ENCODE measurements around the gene MBOAT1. TPM values are rescaled to one million over a fixed set of nuclear protein-coding genes. Genes with fewer than 3 reads are reported as not detected.
A peak's percentile ranks its signal among the peaks of the same experiment; 100 is the strongest.
"Not testable (repeated sequence)": the region's sequence is repeated elsewhere in the genome, so short reads cannot be mapped to it uniquely, and the experiment has no call there.

MBOAT1 gene
- total RNA-seq, 2 experiments from 2014 or later: 13.4 to 14.0 TPM

DNA sequence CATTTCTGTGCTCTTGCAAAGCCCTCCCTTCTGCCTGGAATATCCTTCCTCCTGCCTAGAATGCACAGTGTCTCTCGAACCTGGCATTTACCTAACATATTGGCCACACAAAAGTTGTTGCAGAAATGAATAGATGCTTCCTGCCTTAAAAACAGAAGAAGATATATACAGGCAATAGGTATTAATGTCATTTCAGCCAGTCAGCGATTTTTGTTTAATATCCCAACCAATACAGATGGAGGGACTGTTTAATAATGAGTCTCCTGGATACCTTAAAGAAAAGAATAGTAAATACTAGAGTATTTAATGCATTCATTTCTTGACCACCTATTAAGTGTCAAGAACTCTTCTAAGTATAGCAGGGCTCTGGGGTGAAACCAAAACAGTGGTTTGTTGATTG, 70.3 kb downstream of the MBOAT1 start:
- Mint-ChIP-seq H3K9me3 (peaks cover 6% of the 10 kb centered on the region), H3K4me1 (ENCODE audit: low read depth) (no peaks in the 10 kb centered on the region), H3K27me3 (no peaks in the 10 kb centered on the region), H3K36me3 (peaks cover 22% of the 10 kb centered on the region), H3K4me3 (no peak overlapping the region), H3K27ac (no peak overlapping the region)
- ChIA-PET CTCF (interaction anchor here (1.9 kb wide), 1 partner anchor 16 kb away, joined by 8 read pairs; no protein-coding TSS in a partner anchor), POLR2A (no interaction called here)
- DNase-seq: no peak
- intact Hi-C loops (cut with micrococcal nuclease): no loop called here

DNA sequence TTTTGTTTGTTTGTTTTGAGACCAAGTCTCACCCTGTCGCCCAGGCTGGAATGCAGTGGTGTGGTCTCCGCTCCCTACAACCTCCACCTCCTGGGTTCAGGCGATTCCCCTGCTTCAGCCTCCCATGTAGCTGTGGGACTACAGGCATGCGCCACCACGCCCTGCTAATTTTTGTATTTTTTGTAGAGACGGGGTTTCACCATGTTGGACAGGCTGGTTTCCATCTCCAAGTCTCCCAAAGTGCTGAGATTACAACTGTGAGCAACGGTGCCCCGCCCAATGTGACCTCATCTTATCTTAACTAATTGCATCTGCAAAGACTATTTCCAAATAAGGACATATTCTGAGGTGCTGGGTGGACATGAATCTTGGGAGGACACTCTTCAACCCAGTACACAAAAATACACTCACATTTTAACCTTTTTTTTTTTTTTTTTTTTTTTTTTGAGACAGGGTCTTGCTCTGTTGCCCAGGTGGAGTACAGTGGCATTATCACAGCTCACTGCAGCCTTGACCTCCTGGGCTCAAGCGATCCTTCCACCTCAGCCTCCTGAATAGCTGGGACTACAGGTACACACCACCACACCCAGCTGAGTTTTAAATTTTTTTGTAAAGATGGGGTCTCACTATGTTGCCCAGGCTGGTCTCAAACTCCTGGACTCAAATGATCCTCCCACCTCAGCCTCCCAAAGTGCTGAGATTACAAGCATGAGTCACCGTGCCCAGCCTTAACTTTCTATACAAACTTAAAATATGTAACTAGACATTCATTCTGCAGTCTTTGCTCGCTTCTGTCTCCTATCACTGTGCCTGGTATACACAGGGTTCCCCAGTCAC, 72.9 kb downstream of the MBOAT1 start:
- H3K4me3 Mint-ChIP-seq; H3K4me1 Mint-ChIP-seq (ENCODE audit: low read depth); DNase-seq; intact Hi-C loops (cut with micrococcal nuclease); H3K27me3 Mint-ChIP-seq; H3K27ac Mint-ChIP-seq; POLR2A ChIA-PET; H3K9me3 Mint-ChIP-seq: not testable (repeated sequence)
- H3K36me3 Mint-ChIP-seq: peaks cover 15% of the 10 kb centered on the region
- CTCF ChIA-PET: interaction anchor here (0.6 kb wide), 1 partner anchor 16 kb away, joined by 3 read pairs; no protein-coding TSS in a partner anchor

GRCh38 chr6:20137837-20138236, 74.4 kb downstream of the MBOAT1 start:
- POLR2A ChIA-PET: no interaction called here
- Mint-ChIP-seq H3K36me3 (peaks cover 9% of the 10 kb centered on the region), H3K9me3 (no peaks in the 10 kb centered on the region), H3K27me3 (no peaks in the 10 kb centered on the region), H3K4me3 (no peak overlapping the region), H3K4me1 (ENCODE audit: low read depth) (no peaks in the 10 kb centered on the region), H3K27ac (no peak overlapping the region)
- DNase-seq: no peak
- CTCF ChIA-PET: no interaction called here
- intact Hi-C loops (cut with micrococcal nuclease): no loop called here

- DNase-seq: no peak
- POLR2A ChIA-PET: no interaction called here
- Mint-ChIP-seq H3K27me3 (no peaks in the 10 kb centered on the region), H3K27ac (no peak overlapping the region), H3K4me1 (ENCODE audit: low read depth) (no peaks in the 10 kb centered on the region), H3K4me3 (no peak overlapping the region), H3K36me3 (peaks cover 9% of the 10 kb centered on the region), H3K9me3 (no peaks in the 10 kb centered on the region)
- intact Hi-C loops (cut with micrococcal nuclease): no loop called here
- CTCF ChIA-PET: interaction anchor here (3.3 kb wide), 1 partner anchor 11 kb away, joined by 22 read pairs; no protein-coding TSS in a partner anchor
These were observed 75.0 kb downstream of the MBOAT1 start for GRCh38 chr6:20137240-20137639.

DNA sequence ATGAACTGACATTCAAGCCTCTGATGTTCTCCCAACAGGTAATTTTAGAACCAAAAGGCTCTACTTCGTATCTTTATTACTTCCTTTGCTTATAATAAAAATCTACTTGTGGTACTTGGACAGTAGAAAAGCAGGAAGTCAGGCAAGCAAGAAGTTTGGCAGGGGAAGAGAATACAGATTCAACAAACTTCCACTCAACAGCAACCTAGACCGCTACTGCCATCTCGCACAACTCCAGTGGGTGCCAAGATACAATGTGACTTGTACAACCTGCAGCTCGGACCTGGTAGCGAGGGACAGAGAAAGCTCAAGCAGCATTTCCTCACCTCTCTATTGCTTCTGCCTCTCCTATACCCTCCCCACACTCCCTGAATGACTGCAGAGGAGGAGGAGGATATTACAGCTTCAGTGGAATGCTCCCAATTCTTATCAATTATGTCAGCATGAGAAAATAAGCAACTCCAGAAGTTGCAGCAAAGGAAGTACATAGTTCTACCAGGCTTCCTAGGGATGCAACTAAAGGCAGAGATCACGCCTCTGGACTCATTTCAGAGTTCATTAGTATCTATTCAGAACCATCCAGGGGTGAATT, 76.5 kb downstream of the MBOAT1 start:
- ChIA-PET POLR2A (no interaction called here), CTCF (interaction anchor here (3.3 kb wide), 1 partner anchor 9 kb away, joined by 22 read pairs; no protein-coding TSS in a partner anchor)
- Mint-ChIP-seq H3K4me3 (no peak overlapping the region), H3K4me1 (ENCODE audit: low read depth) (no peaks in the 10 kb centered on the region), H3K9me3 (no peaks in the 10 kb centered on the region), H3K36me3 (peaks cover 7% of the 10 kb centered on the region), H3K27ac (no peak overlapping the region), H3K27me3 (no peaks in the 10 kb centered on the region)
- intact Hi-C loops (cut with micrococcal nuclease): no loop called here
- DNase-seq: no peak

DNA sequence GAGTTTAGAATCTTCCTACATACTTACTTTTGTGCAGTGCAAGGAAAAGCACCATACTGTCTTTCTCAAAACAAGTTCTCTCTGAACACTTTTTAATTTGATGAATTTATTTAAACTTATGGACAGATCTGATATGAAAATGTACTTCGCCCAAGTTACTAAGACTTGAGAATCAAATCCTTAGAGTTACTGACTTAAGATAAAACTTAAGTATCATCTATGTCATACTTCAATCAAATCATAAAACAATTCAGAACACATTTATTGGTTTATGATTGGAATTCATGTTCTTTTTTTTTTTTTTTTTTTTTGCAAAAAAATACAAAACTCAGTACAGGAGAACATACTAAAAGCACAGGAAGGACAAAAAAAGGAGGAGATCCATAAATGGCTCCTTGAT, 77.7 kb downstream of the MBOAT1 start:
- intact Hi-C loops (cut with micrococcal nuclease): no loop called here
- no peak overlapping the region for H3K27ac Mint-ChIP-seq
- CTCF ChIA-PET: interaction anchor here (3.3 kb wide), 1 partner anchor 8 kb away, joined by 22 read pairs; no protein-coding TSS in a partner anchor

GRCh38 chr6:20129290-20130088, 82.8 kb downstream of the MBOAT1 start:
- intact Hi-C loops (cut with micrococcal nuclease): loop anchor here (5.0 kb wide), 1 partner anchor 83 kb away; the partner anchor contains the start of gene MBOAT1
- ChIA-PET CTCF (interaction anchor here (0.7 to 1.4 kb wide), 5 partner anchors 9 to 661 kb away, joined by 3 read pairs; no protein-coding TSS in a partner anchor), POLR2A (interaction anchor here (0.7 kb wide), 1 partner anchor 141 kb away, joined by 3 read pairs; no protein-coding TSS in a partner anchor)
- peaks cover 4% of the 10 kb centered on the region for H3K4me1 Mint-ChIP-seq (ENCODE audit: low read depth)
- H3K27me3 Mint-ChIP-seq: no peaks in the 10 kb centered on the region
- DNase-seq: no peak
- H3K36me3 Mint-ChIP-seq: peaks cover 3% of the 10 kb centered on the region
- no peak overlapping the region for H3K4me3 Mint-ChIP-seq
- no peak overlapping the region for H3K27ac Mint-ChIP-seq
- no peaks in the 10 kb centered on the region for H3K9me3 Mint-ChIP-seq

More for the DNA sequence above, 77.7 kb downstream of the MBOAT1 start:
- Mint-ChIP-seq H3K4me1 (ENCODE audit: low read depth) (no peaks in the 10 kb centered on the region), H3K4me3 (no peak overlapping the region), H3K36me3 (peaks cover 8% of the 10 kb centered on the region), H3K9me3 (no peaks in the 10 kb centered on the region), H3K27me3 (no peaks in the 10 kb centered on the region)
- POLR2A ChIA-PET: no interaction called here
- no peak for DNase-seq

DNA sequence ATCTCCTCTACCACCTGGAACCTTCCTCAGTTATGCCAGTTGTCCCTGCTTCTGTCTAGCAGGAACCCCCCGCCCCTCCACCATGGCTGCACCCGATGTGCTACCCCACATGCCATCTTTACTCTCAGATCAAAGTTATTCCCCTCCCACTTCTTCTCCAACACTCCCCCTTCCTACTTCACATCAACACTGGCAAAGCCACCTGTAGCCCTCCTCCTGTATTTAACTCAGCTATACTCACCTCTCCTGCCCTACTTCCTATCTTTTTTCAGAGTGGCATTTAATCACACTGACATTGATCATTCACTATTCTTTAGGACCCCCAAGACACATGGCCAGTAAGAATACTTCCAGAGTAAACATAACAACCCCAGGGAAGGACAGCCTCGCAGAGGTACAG, 84.3 kb downstream of the MBOAT1 start:
- DNase-seq: no peak
- Mint-ChIP-seq H3K9me3 (no peaks in the 10 kb centered on the region), H3K36me3 (peaks cover 8% of the 10 kb centered on the region), H3K27ac (no peak overlapping the region), H3K27me3 (no peaks in the 10 kb centered on the region), H3K4me3 (no peak overlapping the region), H3K4me1 (ENCODE audit: low read depth) (peaks cover 4% of the 10 kb centered on the region)
- intact Hi-C loops (cut with micrococcal nuclease): loop anchor here (5.0 kb wide), 1 partner anchor 84 kb away; the partner anchor contains the start of gene MBOAT1
- ChIA-PET CTCF (interaction anchor here (0.7 to 2.6 kb wide), 9 partner anchors 8 to 1599 kb away, joined by 3 to 15 read pairs (median 3); partner anchors contain the start of gene MBOAT1), POLR2A (no interaction called here)

GRCh38 chr6:20126789-20127653, 85.2 kb downstream of the MBOAT1 start:
- intact Hi-C loops (cut with micrococcal nuclease): loop anchor here (5.0 kb wide), 1 partner anchor 85 kb away; the partner anchor contains the start of gene MBOAT1
- DNase-seq: peak; percentile 69
- Mint-ChIP-seq H3K27me3 (no peaks in the 10 kb centered on the region), H3K27ac (no peak overlapping the region), H3K4me3 (no peak overlapping the region), H3K9me3 (no peaks in the 10 kb centered on the region), H3K36me3 (peaks cover 11% of the 10 kb centered on the region), H3K4me1 (ENCODE audit: low read depth) (peaks cover 4% of the 10 kb centered on the region)
- ChIA-PET POLR2A (no interaction called here), CTCF (interaction anchor here (0.6 to 2.6 kb wide), 38 partner anchors 9 to 450 kb away, joined by 3 to 22 read pairs (median 4); partner anchors contain the start of gene MBOAT1)

- no peak overlapping the region for H3K27ac Mint-ChIP-seq
These were observed 86.0 kb downstream of the MBOAT1 start for GRCh38 chr6:20126102-20126752.

More at GRCh38 chr6:20126102-20126752, 86.0 kb downstream of the MBOAT1 start:
- intact Hi-C loops (cut with micrococcal nuclease): loop anchor here (5.0 kb wide), 1 partner anchor 86 kb away; the partner anchor contains the start of gene MBOAT1
- POLR2A ChIA-PET: no interaction called here
- H3K27me3 Mint-ChIP-seq: no peaks in the 10 kb centered on the region
- H3K4me1 Mint-ChIP-seq (ENCODE audit: low read depth): peaks cover 4% of the 10 kb centered on the region
- H3K4me3 Mint-ChIP-seq: no peak overlapping the region
- CTCF ChIA-PET: interaction anchor here (0.6 to 2.6 kb wide), 38 partner anchors 8 to 451 kb away, joined by 3 to 22 read pairs (median 4); partner anchors contain the start of gene MBOAT1
- peaks cover 11% of the 10 kb centered on the region for H3K36me3 Mint-ChIP-seq
- DNase-seq: no peak
- no peaks in the 10 kb centered on the region for H3K9me3 Mint-ChIP-seq
